HFFc6 (cell line): ENCODE measurements around the gene CITED4. TPM values are rescaled to one million over a fixed set of nuclear protein-coding genes. Genes with fewer than 3 reads are reported as not detected.

ENCODE experiments used
- DNase-seq: peaks from one replicate; pipeline ENCODE4 v3.0.0-alpha.2; 2018
- H3K27ac Mint-ChIP-seq: 2 replicates; pipeline ENCODE4 v1.8.0; 2020; ENCODE audit warnings: mild to moderate bottlenecking, mixed read lengths
- H3K27me3 Mint-ChIP-seq: 2 replicates; pipeline ENCODE4 v1.8.0; 2021; ENCODE audit warnings: mild to moderate bottlenecking, moderate library complexity, mixed read lengths; ENCODE audit not compliant: insufficient read depth
- H3K36me3 Mint-ChIP-seq: 2 replicates; pipeline ENCODE4 v1.8.0; 2021; ENCODE audit warnings: low read depth, mixed read lengths
- H3K4me1 Mint-ChIP-seq: 2 replicates; pipeline ENCODE4 v1.8.0; 2020; ENCODE audit warnings: low read depth, mixed read lengths
- H3K4me3 Mint-ChIP-seq: 2 replicates; pipeline ENCODE4 v1.8.0; 2020; ENCODE audit warnings: mild to moderate bottlenecking, moderate library complexity, mixed read lengths
- H3K9me3 Mint-ChIP-seq: 2 replicates; pipeline ENCODE4 v1.8.0; 2020; ENCODE audit warnings: mild to moderate bottlenecking, mixed read lengths
- CTCF ChIP-seq: fragments of 200-600 bp; sonication (generic); IDR thresholded peaks from 2 replicates; pipeline ENCODE4 v1.5.0; 2021; ENCODE audit warnings: antibody characterized with exemption, mild to moderate bottlenecking
- total RNA-seq, 6 experiments: library from RNA; stranded (reverse); fragmentation: NEBNext Ultra II Directional; extraction: Animal tissue kit (Norgen Biotek cat#: 25700); gene quantifications; 2 replicates in 1 of 6; 3 replicates in 5 of 6; pipeline ENCODE4 v1.2.3, GENCODE V29; 2021

The CITED4 gene
- total RNA-seq, 6 experiments from 2014 or later: 1.7 to 5.3 (median 3.8) TPM

GRCh38 chr1:40838045-40838979, 23.9 kb downstream of the CITED4 start:
- Mint-ChIP-seq H3K36me3 (peaks cover 7% of the 10 kb centered on the region), H3K4me1 (no peaks in the 10 kb centered on the region), H3K4me3 (no peak overlapping the region), H3K27ac (no peak overlapping the region), H3K27me3 (peaks cover 32% of the 10 kb centered on the region), H3K9me3 (peaks cover 10% of the 10 kb centered on the region)
- TF ChIP-seq CTCF: no peak
- DNase-seq: no peak

- Mint-ChIP-seq H3K36me3 (peaks cover 4% of the 10 kb centered on the region), H3K4me1 (no peaks in the 10 kb centered on the region), H3K4me3 (no peak overlapping the region), H3K27ac (no peak overlapping the region), H3K27me3 (peaks cover 27% of the 10 kb centered on the region), H3K9me3 (peaks cover 5% of the 10 kb centered on the region)
- no peak for TF ChIP-seq CTCF
- no peak for DNase-seq
Observed at GRCh38 chr1:40837601-40838000, 24.6 kb downstream of the CITED4 start.

GRCh38 chr1:40836283-40836682, 25.9 kb downstream of the CITED4 start:
- no peaks in the 10 kb centered on the region for H3K36me3 Mint-ChIP-seq
- no peaks in the 10 kb centered on the region for H3K4me1 Mint-ChIP-seq
- no peak overlapping the region for H3K4me3 Mint-ChIP-seq
- DNase-seq: no peak
- no peaks in the 10 kb centered on the region for H3K9me3 Mint-ChIP-seq
- H3K27me3 Mint-ChIP-seq: peaks cover 22% of the 10 kb centered on the region
- TF ChIP-seq CTCF: no peak
- no peak overlapping the region for H3K27ac Mint-ChIP-seq

- no peaks in the 10 kb centered on the region for H3K9me3 Mint-ChIP-seq
- H3K4me1 Mint-ChIP-seq: no peaks in the 10 kb centered on the region
- H3K4me3 Mint-ChIP-seq: no peak overlapping the region
- no peak for TF ChIP-seq CTCF
- H3K27ac Mint-ChIP-seq: no peak overlapping the region
- no peaks in the 10 kb centered on the region for H3K36me3 Mint-ChIP-seq
- peaks cover 13% of the 10 kb centered on the region for H3K27me3 Mint-ChIP-seq
- no peak for DNase-seq
Observed at GRCh38 chr1:40834968-40835545, 27.1 kb downstream of the CITED4 start.

- H3K9me3 Mint-ChIP-seq: no peaks in the 10 kb centered on the region
- no peaks in the 10 kb centered on the region for H3K4me1 Mint-ChIP-seq
- no peak overlapping the region for H3K27ac Mint-ChIP-seq
- peaks cover 18% of the 10 kb centered on the region for H3K27me3 Mint-ChIP-seq
- H3K36me3 Mint-ChIP-seq: no peaks in the 10 kb centered on the region
- no peak for TF ChIP-seq CTCF
- DNase-seq: no peak
- H3K4me3 Mint-ChIP-seq: no peak overlapping the region
Observed at GRCh38 chr1:40833979-40834378, 28.2 kb downstream of the CITED4 start.
